Breast epithelium (tissue), 4 donors: ENCODE measurements around the gene EIPR1. TPM values are rescaled to one million over a fixed set of nuclear protein-coding genes. Genes with fewer than 3 reads are reported as not detected.

ENCODE experiments used
- DNase-seq, 2 donors: peaks; one replicate each; pipeline ENCODE4 v3.0.0-alpha.2; 2019; ENCODE audit warnings: low spot score in 2 of 2
- H3K27ac ChIP-seq, 2 donors: fragments of 200-600 bp; sonication (generic) in 1 of 2; one replicate each; pipeline ENCODE4 v1.5.1; 2016 to 2019; ENCODE audit warnings: mild to moderate bottlenecking in 1 of 2
- H3K27me3 ChIP-seq, 2 donors: fragments of 200-600 bp; sonication (generic) in 1 of 2; one replicate each; pipeline versions ENCODE4 v1.5.1 to v1.6.0; 2017 to 2019; ENCODE audit warnings: control low read depth in 1 of 2, mild to moderate bottlenecking in 1 of 2
- H3K36me3 ChIP-seq: fragments of 200-600 bp; one replicate; pipeline ENCODE4 v1.5.1; 2019
- H3K4me1 ChIP-seq, 2 donors: fragments of 200-600 bp; sonication (generic); one replicate each; pipeline ENCODE4 v1.5.1; 2016 to 2019; ENCODE audit warnings: control low read depth in 1 of 2
- H3K4me3 ChIP-seq, 3 donors: fragments of 200-600 bp; sonication (generic); 1 replicate in 2 of 3; 2 replicates in 1 of 3; pipeline ENCODE4 v1.5.1; 2016 to 2019; ENCODE audit warnings: mild to moderate bottlenecking in 3 of 3, moderate library complexity in 2 of 3
- H3K9me3 ChIP-seq, 2 donors: fragments of 200-600 bp; sonication (generic) in 1 of 2; one replicate each; pipeline ENCODE4 v1.5.1; 2016 to 2019; ENCODE audit warnings: control low read depth in 1 of 2
- CTCF ChIP-seq, 3 donors: fragments of 450-650 bp; IDR thresholded peaks; one replicate each; pipeline ENCODE4 v1.5.1; 2016 to 2017; ENCODE audit warnings: antibody characterized with exemption in 3 of 3, mild to moderate bottlenecking in 3 of 3, moderate library complexity in 3 of 3
- POLR2A ChIP-seq: fragments of 450-650 bp; IDR thresholded peaks from one replicate; pipeline ENCODE4 v1.6.1; 2016; ENCODE audit warnings: antibody characterized with exemption, mild to moderate bottlenecking, moderate library complexity
- POLR2AphosphoS5 ChIP-seq, 3 donors: sonication (generic); formaldehyde crosslinking; IDR thresholded peaks; one replicate each; pipeline ENCODE4 v1.6.1; 2017; ENCODE audit warnings: antibody characterized with exemption in 3 of 3
- intact Hi-C: fragments of 100-400 bp; cut with DNase I; formaldehyde crosslinking; loops from one replicate; pipeline ENCODE4 v1.15.1; 2023; ENCODE audit warnings: low total_unique reads
- total RNA-seq, 3 donors: library from RNA; depleted of rRNA; stranded (reverse); fragments of >200 nt; gene quantifications; one replicate each; pipeline ENCODE4 v1.1.0, GENCODE V29; 2016

The EIPR1 gene
- total RNA-seq, 3 donors from 2014 or later = 12.8 to 31.0 (median 23.3) TPM

- no peaks in the 10 kb centered on the region for H3K36me3 ChIP-seq
- no peaks in the 10 kb centered on the region for H3K4me1 ChIP-seq
- H3K27ac ChIP-seq = no peak overlapping the region
- H3K4me3 ChIP-seq = no peak overlapping the region
- H3K27me3 ChIP-seq = no peaks in the 10 kb centered on the region
- intact Hi-C loops = no loop called here
- DNase-seq = no peak
- TF ChIP-seq POLR2AphosphoS5 (IDR thresholded peaks at IDR 0.05) (no peak), CTCF (IDR thresholded peaks at IDR 0.05) (no peak), POLR2A (no peak)
- H3K9me3 ChIP-seq = no peaks in the 10 kb centered on the region
Measured at GRCh38 chr2:3266925-3267867, 110.4 kb downstream of the EIPR1 start.

- intact Hi-C loops = no loop called here
- H3K4me1 ChIP-seq = no peaks in the 10 kb centered on the region
- H3K4me3 ChIP-seq = no peak overlapping the region
- no peaks in the 10 kb centered on the region for H3K36me3 ChIP-seq
- H3K27ac ChIP-seq = no peak overlapping the region
- H3K27me3 ChIP-seq = no peaks in the 10 kb centered on the region
- DNase-seq = no peak
- TF ChIP-seq POLR2A (no peak), POLR2AphosphoS5 (IDR thresholded peaks at IDR 0.05) (no peak), CTCF (IDR thresholded peaks at IDR 0.05) (no peak)
- no peaks in the 10 kb centered on the region for H3K9me3 ChIP-seq
Measured at GRCh38 chr2:3265981-3266924, 111.4 kb downstream of the EIPR1 start.

GRCh38 chr2:3265471-3265870, 112.1 kb downstream of the EIPR1 start:
- no peak for DNase-seq
- intact Hi-C loops = no loop called here
- Histone ChIP-seq H3K9me3 (no peaks in the 10 kb centered on the region), H3K27me3 (no peaks in the 10 kb centered on the region), H3K27ac (no peak overlapping the region), H3K4me3 (no peak overlapping the region), H3K36me3 (no peaks in the 10 kb centered on the region), H3K4me1 (no peaks in the 10 kb centered on the region)
- no peak for TF ChIP-seq POLR2AphosphoS5 (IDR thresholded peaks at IDR 0.05)
- no peak for TF ChIP-seq CTCF (IDR thresholded peaks at IDR 0.05)
- no peak for TF ChIP-seq POLR2A

GRCh38 chr2:3264010-3264744, 113.4 kb downstream of the EIPR1 start:
- TF ChIP-seq CTCF (IDR thresholded peaks at IDR 0.05) (no peak), POLR2A (no peak)
- DNase-seq = no peak
- Histone ChIP-seq H3K27me3 (no peaks in the 10 kb centered on the region), H3K36me3 (no peaks in the 10 kb centered on the region), H3K4me3 (no peak overlapping the region), H3K27ac (no peak overlapping the region), H3K9me3 (no peaks in the 10 kb centered on the region), H3K4me1 (no peaks in the 10 kb centered on the region)
- intact Hi-C loops = no loop called here
